Measurements from ENCODE around the gene FOXO3B.
"Not testable (repeated sequence)": the region's sequence is repeated elsewhere in the genome, so short reads cannot be mapped to it uniquely, and the experiment has no call there.

Gene FOXO3B

GRCh38 chr17:18644291-18644690, 37.8 kb downstream of the FOXO3B start, which contains the start of gene TBC1D28:
Gene TBC1D28, minus strand, starts transcription at chr17:18644391. Its CDS starts 3,039 bp downstream, at chr17:18641352.
- not testable (repeated sequence) for DNase-seq

- not testable (repeated sequence) for DNase-seq
Measured at GRCh38 chr17:18643124-18643523, 39.0 kb downstream of the FOXO3B start.

- DNase-seq = not testable (repeated sequence)
Measured at GRCh38 chr17:18638357-18638756, 43.8 kb downstream of the FOXO3B start.

GRCh38 chr17:18636237-18636636, 45.9 kb downstream of the FOXO3B start:
- not testable (repeated sequence) for DNase-seq

GRCh38 chr17:18635773-18636172, 46.3 kb downstream of the FOXO3B start:
- not testable (repeated sequence) for DNase-seq

- not testable (repeated sequence) for DNase-seq
Measured at GRCh38 chr17:18634550-18635263, 47.4 kb downstream of the FOXO3B start.

All from COR-L47 (cell line).